HG02840 (cell line): ENCODE results near the gene IRX2.

ENCODE experiments used
- ATAC-seq: cut with Tn5 transposase; IDR thresholded peaks from one replicate; pipeline ENCODE4 v1.9.1; 2021; ENCODE audit warnings: mild to moderate bottlenecking, moderate library complexity, moderate number of reproducible peaks; ENCODE audit not compliant: unreplicated experiment, low FRiP score

Gene IRX2

GRCh38 chr5:2721385-2722138 is 29.9 kb downstream of the IRX2 start:
- no peak for ATAC-seq

GRCh38 chr5:2719332-2719731 is 32.1 kb downstream of the IRX2 start:
- no peak for ATAC-seq

- no peak for ATAC-seq
These were observed 33.4 kb downstream of the IRX2 start for GRCh38 chr5:2718115-2718514.

- no peak for ATAC-seq
These were observed 35.6 kb downstream of the IRX2 start for GRCh38 chr5:2715856-2716255.

GRCh38 chr5:2714805-2715204 is 36.7 kb downstream of the IRX2 start:
- ATAC-seq = no peak

- no peak for ATAC-seq
These were observed 37.5 kb downstream of the IRX2 start for GRCh38 chr5:2714026-2714425.

GRCh38 chr5:2711446-2712425 is 39.7 kb downstream of the IRX2 start:
- ATAC-seq = no peak

- no peak for ATAC-seq
These were observed 40.6 kb downstream of the IRX2 start for GRCh38 chr5:2710910-2711309.

- ATAC-seq = no peak
These were observed 41.3 kb downstream of the IRX2 start for GRCh38 chr5:2709976-2710689.

- no peak for ATAC-seq
These were observed 42.7 kb downstream of the IRX2 start for GRCh38 chr5:2708751-2709150.

- ATAC-seq = no peak
These were observed 43.3 kb downstream of the IRX2 start for GRCh38 chr5:2708132-2708531.

GRCh38 chr5:2705861-2706260 is 45.6 kb downstream of the IRX2 start:
- ATAC-seq = no peak

GRCh38 chr5:2704806-2705645 is 46.5 kb downstream of the IRX2 start:
- no peak for ATAC-seq

GRCh38 chr5:2704111-2704510 is 47.4 kb downstream of the IRX2 start:
- ATAC-seq = no peak

- no peak for ATAC-seq
These were observed 47.9 kb downstream of the IRX2 start for GRCh38 chr5:2703615-2704014.

GRCh38 chr5:2703041-2703440 is 48.4 kb downstream of the IRX2 start:
- no peak for ATAC-seq

GRCh38 chr5:2702096-2702879 is 49.2 kb downstream of the IRX2 start:
- ATAC-seq = no peak

- no peak for ATAC-seq
These were observed 49.9 kb downstream of the IRX2 start for GRCh38 chr5:2701592-2701991.

- ATAC-seq = no peak
These were observed 50.6 kb downstream of the IRX2 start for GRCh38 chr5:2700876-2701275.
